Transverse colon (tissue), 4 donors: ENCODE measurements around the gene GOLGA8R.
"Not testable (repeated sequence)": the region's sequence is repeated elsewhere in the genome, so short reads cannot be mapped to it uniquely, and the experiment has no call there.

Experiments used
- EP300 ChIP-seq: sonication (generic); formaldehyde crosslinking; IDR thresholded peaks from one replicate; pipeline ENCODE4 v1.6.1; 2017; ENCODE audit warnings: antibody characterized with exemption, low read depth
- POLR2A ChIP-seq: fragments of 450-650 bp; IDR thresholded peaks from one replicate; pipeline ENCODE4 v1.6.1; 2016; ENCODE audit warnings: antibody characterized with exemption, mild to moderate bottlenecking, moderate library complexity
- POLR2AphosphoS5 ChIP-seq, 3 donors: sonication (generic); formaldehyde crosslinking; IDR thresholded peaks; one replicate each; pipeline ENCODE4 v1.6.1; 2016; ENCODE audit warnings: antibody characterized with exemption in 3 of 3
- TF ChIP-seq, protein P1 (sequence below), 5 experiments: fragments of 200-600 bp in 3 of 5; fragments of 450-650 bp in 2 of 5; sonication (generic) in 3 of 5; IDR thresholded peaks; 1 replicate in 2 of 5; 2 replicates in 3 of 5; pipeline ENCODE4 v1.5.1; 2016 to 2017; ENCODE audit warnings: antibody characterized with exemption in 5 of 5, inconsistent platforms in 3 of 5, mild to moderate bottlenecking in 2 of 5, moderate library complexity in 1 of 5

GRCh38 chr15:30376375-30377081 is 37.5 kb downstream of the GOLGA8R start:
- TF ChIP-seq POLR2A; EP300; POLR2AphosphoS5 (IDR thresholded peaks at IDR 0.05): not testable (repeated sequence)
- TF ChIP-seq, protein P1, sequence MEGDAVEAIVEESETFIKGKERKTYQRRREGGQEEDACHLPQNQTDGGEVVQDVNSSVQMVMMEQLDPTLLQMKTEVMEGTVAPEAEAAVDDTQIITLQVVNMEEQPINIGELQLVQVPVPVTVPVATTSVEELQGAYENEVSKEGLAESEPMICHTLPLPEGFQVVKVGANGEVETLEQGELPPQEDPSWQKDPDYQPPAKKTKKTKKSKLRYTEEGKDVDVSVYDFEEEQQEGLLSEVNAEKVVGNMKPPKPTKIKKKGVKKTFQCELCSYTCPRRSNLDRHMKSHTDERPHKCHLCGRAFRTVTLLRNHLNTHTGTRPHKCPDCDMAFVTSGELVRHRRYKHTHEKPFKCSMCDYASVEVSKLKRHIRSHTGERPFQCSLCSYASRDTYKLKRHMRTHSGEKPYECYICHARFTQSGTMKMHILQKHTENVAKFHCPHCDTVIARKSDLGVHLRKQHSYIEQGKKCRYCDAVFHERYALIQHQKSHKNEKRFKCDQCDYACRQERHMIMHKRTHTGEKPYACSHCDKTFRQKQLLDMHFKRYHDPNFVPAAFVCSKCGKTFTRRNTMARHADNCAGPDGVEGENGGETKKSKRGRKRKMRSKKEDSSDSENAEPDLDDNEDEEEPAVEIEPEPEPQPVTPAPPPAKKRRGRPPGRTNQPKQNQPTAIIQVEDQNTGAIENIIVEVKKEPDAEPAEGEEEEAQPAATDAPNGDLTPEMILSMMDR (IDR thresholded peaks at IDR 0.05): not testable (repeated sequence)
